PFSK-1 (cell line): ENCODE results near the gene DCXR.

Source experiments
- FOXP2 ChIP-seq: optimal IDR thresholded peaks from 2 replicates; pipeline ENCODE3; 2011; ENCODE audit warnings: borderline replicate concordance, control low read depth, inconsistent platforms; ENCODE audit not compliant: insufficient read depth; ENCODE audit errors: extremely low read length, extremely low read depth
- POLR2AphosphoS5 ChIP-seq: IDR thresholded peaks from 2 replicates; pipeline ENCODE4 v1.6.1; 2012; ENCODE audit warnings: low read depth, mild to moderate bottlenecking, control low read depth, low read length, moderate library complexity
- REST ChIP-seq, 2 experiments: IDR thresholded peaks; 2 replicates each; pipeline versions ENCODE4 v1.6.1 to v1.8.0; 2011 to 2012; ENCODE audit warnings: low read depth in 2 of 2, low read length in 2 of 2, control low read depth in 1 of 2, inconsistent platforms in 1 of 2, mild to moderate bottlenecking in 1 of 2, moderate library complexity in 1 of 2; ENCODE audit not compliant: insufficient read depth in 1 of 2
- SIN3A ChIP-seq: IDR thresholded peaks from 2 replicates; pipeline ENCODE4 v1.6.1; 2012; ENCODE audit warnings: mild to moderate bottlenecking, low read length, moderate library complexity, borderline replicate concordance; ENCODE audit not compliant: insufficient read depth
- TAF1 ChIP-seq: IDR thresholded peaks from 2 replicates; pipeline ENCODE4 v1.6.1; 2012; ENCODE audit warnings: low read length, control low read depth, borderline replicate concordance; ENCODE audit not compliant: insufficient read depth

DCXR gene

DNA sequence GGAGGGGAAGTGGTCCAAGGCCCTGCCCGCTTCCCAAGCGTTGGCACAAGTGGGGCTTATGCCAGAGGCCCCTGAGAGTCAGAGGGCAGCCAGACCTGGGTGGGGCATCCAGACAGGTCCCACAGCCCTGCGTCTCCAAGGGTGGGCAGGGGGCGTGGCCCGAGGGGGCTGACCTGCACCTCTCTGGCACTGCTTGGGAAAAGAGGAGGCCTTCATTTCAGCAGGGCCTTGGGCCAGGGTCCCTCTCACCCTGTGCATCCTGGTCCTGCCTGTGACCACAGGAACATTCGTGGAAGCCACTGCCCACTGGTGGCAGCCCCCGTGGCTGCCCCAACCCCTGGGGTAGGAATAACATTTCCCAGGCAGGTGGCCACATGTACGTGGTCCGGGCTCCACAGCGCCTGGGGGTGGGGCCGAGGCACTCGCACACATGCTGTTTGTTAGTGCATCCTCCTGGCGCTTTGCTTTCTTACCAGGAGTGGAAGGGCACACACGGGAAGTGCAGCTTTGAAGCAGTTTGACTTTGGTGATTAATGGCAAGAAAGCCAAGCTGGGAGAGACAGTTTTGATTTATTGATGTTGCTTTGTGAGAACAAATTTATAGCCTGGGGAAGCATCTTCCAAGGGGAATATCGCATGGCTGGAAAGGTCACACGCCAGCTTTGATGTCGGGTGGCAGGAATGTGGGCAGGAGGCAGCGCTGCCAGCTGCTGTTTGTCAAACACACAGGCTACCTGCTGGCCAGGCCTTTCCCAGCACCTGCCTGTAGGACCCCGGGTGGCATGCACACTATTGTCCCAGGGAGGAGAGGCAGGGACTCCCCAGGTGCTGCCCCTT lies 19.1 kb downstream of the DCXR start:
- no peak for TF ChIP-seq TAF1
- TF ChIP-seq SIN3A: no peak
- no peak for TF ChIP-seq FOXP2
- TF ChIP-seq REST (IDR thresholded peaks at IDR 0.05; ENCODE audit: insufficient read depth in 1 of 2, low read depth in 2 of 2, low read length in 2 of 2): no peak
- no peak; the same call in 1 of the 2 replicates for TF ChIP-seq POLR2AphosphoS5

GRCh38 chr17:82017612-82018151 lies 19.8 kb downstream of the DCXR start:
- TF ChIP-seq TAF1 (no peak), POLR2AphosphoS5 (no peak), REST (IDR thresholded peaks at IDR 0.05; ENCODE audit: insufficient read depth in 1 of 2, low read depth in 2 of 2, low read length in 2 of 2) (no peak), SIN3A (no peak), FOXP2 (no peak)

DNA sequence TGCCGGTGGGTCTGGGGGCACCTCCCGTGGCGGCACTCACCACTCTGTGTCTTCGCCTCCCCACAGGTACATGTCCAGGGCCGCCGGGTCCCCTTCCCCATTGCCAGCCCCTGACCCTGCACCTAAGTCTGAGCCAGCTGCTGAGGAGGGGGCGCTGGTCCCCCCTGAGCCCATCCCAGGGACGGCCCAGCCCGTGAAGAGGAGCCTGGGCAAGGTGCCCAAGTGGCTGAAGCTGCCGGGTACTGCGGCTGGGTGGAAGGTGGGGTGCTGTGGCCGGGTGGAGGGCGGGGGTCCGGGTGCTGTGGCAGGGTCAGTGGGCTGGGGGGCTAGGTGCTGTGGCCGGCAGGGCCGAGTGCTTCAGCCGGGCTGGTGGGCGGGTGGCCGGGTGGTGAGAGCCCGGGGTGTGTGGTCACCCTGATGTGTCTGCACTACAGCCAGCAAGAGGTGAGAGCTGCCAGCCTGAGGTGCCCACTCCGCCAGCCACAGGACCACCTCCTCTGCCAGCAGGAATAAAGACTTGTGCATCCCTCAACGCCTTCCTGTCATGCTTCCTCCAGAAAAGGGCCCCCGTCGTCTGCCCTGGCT lies 20.5 kb downstream of the DCXR start:
- no peak for TF ChIP-seq FOXP2
- TF ChIP-seq TAF1: no peak
- TF ChIP-seq SIN3A: no peak
- TF ChIP-seq POLR2AphosphoS5: no peak
- TF ChIP-seq REST (IDR thresholded peaks at IDR 0.05; ENCODE audit: insufficient read depth in 1 of 2, low read depth in 2 of 2, low read length in 2 of 2): no peak

DNA sequence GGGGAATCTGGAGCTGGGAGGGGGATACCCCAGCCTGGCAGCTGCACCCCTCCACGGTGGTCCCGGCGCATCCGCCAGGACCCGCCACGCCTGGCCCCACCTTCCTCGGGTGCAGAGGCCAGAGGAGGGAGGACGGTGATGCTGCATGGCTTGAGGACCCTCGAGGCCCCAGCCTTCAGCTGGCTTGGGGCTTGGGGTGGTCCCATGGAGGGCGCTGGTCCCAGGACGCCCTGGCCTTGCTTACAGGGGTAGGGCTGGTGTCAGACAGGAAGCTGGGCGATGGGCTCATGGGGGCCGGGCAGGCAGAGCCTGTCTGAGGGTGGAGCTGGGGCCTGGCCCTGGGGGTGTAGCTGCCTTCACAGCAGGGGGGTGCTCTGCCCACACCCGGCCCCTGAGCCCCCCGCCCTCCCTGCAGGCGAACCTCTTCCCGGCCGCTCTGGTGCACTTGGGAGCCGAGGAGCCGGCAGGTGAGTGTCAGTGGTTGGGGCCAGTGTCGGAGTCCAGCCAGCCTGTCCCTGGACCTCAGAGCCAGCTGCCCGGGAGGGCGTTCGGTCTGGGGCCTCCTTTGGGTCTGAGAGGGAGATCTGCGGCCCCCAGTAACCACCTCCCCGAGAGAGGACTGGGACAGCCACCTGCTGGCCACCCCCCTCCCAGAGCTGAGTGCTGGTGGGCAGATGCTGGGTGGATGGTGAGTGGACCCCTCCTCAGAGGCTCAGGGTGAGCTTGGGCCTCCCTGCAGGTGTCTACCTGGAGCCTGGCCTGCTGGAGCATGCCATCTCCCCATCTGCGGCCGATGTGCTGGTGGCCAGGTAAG lies 21.2 kb downstream of the DCXR start:
- TF ChIP-seq REST (IDR thresholded peaks at IDR 0.05; ENCODE audit: insufficient read depth in 1 of 2, low read depth in 2 of 2, low read length in 2 of 2): no peak
- no peak for TF ChIP-seq SIN3A
- TF ChIP-seq FOXP2: no peak
- no peak for TF ChIP-seq POLR2AphosphoS5
- TF ChIP-seq TAF1: no peak
